ENCODE data around the gene CCDC200.

DNA sequence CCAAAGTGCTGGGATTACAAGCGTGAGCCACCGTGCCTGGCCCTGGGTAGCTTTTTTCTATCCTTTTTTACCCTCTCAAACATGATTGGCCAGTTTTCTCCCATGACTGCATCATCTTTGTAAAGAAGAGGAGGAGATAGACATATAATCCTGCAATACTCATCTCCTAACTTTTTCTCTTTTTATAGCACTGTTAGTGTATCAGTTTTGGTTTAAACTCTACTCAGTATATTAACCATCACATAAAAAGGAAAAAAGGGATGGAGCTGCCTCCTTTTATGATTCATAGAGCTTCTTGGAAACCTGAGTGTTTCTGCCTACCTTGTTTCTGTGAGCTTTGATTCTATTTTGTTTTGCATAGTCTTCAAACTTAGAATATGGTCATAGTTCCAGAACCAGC lies 28.8 kb downstream of the CCDC200 start:
- no peak for TF ChIP-seq EP300 (IDR thresholded peaks at IDR 0.05)
- no peak for TF ChIP-seq CEBPB (IDR thresholded peaks at IDR 0.05)
- TF ChIP-seq POLR2A (IDR thresholded peaks at IDR 0.05; ENCODE audit: low read length), result no peak
- TF ChIP-seq, protein P1, sequence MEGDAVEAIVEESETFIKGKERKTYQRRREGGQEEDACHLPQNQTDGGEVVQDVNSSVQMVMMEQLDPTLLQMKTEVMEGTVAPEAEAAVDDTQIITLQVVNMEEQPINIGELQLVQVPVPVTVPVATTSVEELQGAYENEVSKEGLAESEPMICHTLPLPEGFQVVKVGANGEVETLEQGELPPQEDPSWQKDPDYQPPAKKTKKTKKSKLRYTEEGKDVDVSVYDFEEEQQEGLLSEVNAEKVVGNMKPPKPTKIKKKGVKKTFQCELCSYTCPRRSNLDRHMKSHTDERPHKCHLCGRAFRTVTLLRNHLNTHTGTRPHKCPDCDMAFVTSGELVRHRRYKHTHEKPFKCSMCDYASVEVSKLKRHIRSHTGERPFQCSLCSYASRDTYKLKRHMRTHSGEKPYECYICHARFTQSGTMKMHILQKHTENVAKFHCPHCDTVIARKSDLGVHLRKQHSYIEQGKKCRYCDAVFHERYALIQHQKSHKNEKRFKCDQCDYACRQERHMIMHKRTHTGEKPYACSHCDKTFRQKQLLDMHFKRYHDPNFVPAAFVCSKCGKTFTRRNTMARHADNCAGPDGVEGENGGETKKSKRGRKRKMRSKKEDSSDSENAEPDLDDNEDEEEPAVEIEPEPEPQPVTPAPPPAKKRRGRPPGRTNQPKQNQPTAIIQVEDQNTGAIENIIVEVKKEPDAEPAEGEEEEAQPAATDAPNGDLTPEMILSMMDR (IDR thresholded peaks at IDR 0.05), result no peak
- no peak for TF ChIP-seq POLR2AphosphoS2 (conservative IDR thresholded peaks at IDR 0.05; ENCODE audit: low read length)
- TF ChIP-seq, protein P2, sequence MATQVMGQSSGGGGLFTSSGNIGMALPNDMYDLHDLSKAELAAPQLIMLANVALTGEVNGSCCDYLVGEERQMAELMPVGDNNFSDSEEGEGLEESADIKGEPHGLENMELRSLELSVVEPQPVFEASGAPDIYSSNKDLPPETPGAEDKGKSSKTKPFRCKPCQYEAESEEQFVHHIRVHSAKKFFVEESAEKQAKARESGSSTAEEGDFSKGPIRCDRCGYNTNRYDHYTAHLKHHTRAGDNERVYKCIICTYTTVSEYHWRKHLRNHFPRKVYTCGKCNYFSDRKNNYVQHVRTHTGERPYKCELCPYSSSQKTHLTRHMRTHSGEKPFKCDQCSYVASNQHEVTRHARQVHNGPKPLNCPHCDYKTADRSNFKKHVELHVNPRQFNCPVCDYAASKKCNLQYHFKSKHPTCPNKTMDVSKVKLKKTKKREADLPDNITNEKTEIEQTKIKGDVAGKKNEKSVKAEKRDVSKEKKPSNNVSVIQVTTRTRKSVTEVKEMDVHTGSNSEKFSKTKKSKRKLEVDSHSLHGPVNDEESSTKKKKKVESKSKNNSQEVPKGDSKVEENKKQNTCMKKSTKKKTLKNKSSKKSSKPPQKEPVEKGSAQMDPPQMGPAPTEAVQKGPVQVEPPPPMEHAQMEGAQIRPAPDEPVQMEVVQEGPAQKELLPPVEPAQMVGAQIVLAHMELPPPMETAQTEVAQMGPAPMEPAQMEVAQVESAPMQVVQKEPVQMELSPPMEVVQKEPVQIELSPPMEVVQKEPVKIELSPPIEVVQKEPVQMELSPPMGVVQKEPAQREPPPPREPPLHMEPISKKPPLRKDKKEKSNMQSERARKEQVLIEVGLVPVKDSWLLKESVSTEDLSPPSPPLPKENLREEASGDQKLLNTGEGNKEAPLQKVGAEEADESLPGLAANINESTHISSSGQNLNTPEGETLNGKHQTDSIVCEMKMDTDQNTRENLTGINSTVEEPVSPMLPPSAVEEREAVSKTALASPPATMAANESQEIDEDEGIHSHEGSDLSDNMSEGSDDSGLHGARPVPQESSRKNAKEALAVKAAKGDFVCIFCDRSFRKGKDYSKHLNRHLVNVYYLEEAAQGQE (IDR thresholded peaks at IDR 0.05), result no peak
- TF ChIP-seq, protein P3, sequence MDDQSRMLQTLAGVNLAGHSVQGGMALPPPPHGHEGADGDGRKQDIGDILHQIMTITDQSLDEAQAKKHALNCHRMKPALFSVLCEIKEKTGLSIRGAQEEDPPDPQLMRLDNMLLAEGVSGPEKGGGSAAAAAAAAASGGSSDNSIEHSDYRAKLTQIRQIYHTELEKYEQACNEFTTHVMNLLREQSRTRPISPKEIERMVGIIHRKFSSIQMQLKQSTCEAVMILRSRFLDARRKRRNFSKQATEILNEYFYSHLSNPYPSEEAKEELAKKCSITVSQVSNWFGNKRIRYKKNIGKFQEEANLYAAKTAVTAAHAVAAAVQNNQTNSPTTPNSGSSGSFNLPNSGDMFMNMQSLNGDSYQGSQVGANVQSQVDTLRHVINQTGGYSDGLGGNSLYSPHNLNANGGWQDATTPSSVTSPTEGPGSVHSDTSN (IDR thresholded peaks at IDR 0.05), result no peak
- no peak for TF ChIP-seq CHD2 (IDR thresholded peaks at IDR 0.05; ENCODE audit: low read length, partially characterized antibody)
- TF ChIP-seq, protein P4, sequence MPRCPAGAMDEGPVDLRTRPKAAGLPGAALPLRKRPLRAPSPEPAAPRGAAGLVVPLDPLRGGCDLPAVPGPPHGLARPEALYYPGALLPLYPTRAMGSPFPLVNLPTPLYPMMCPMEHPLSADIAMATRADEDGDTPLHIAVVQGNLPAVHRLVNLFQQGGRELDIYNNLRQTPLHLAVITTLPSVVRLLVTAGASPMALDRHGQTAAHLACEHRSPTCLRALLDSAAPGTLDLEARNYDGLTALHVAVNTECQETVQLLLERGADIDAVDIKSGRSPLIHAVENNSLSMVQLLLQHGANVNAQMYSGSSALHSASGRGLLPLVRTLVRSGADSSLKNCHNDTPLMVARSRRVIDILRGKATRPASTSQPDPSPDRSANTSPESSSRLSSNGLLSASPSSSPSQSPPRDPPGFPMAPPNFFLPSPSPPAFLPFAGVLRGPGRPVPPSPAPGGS (IDR thresholded peaks at IDR 0.05), result no peak
- TF ChIP-seq MAZ (IDR thresholded peaks at IDR 0.05; ENCODE audit: borderline replicate concordance, low read depth, low read length), result no peak
- TF ChIP-seq, protein P5, sequence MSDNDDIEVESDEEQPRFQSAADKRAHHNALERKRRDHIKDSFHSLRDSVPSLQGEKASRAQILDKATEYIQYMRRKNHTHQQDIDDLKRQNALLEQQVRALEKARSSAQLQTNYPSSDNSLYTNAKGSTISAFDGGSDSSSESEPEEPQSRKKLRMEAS (IDR thresholded peaks at IDR 0.05), result no peak
- TF ChIP-seq RNF2 (IDR thresholded peaks at IDR 0.05; ENCODE audit: borderline replicate concordance, low read depth), result no peak
- TF ChIP-seq NPAS2 (CRISPR knock-in tag; IDR thresholded peaks at IDR 0.05; ENCODE audit: borderline replicate concordance), result no peak

All from A549 (cell line).